Activated B cell treated with CpG ODN at 0.5 μM for 24 hours (primary cell): ENCODE data around the gene RPRD1B. TPM values are rescaled to one million over a fixed set of nuclear protein-coding genes. Genes with fewer than 3 reads are reported as not detected.

ENCODE experiments used
- ATAC-seq: fragments of 200-7000 bp; cut with Tn5 transposase; one replicate; pipeline ENCODE4 v1.10.0; 2021; ENCODE audit warnings: low read depth, mild to moderate bottlenecking, moderate library complexity
- CTCF ChIA-PET: fragments of 350-600 bp; sonication (Branson Sonifier 250); formaldehyde crosslinking; loops from one replicate; lab custom pipeline; 2021; ENCODE audit warnings: antibody characterized with exemption; lab: Charles Lee
- POLR2A ChIA-PET: fragments of 350-600 bp; sonication (Branson Sonifier 250); formaldehyde crosslinking; loops from one replicate; lab custom pipeline; 2021; ENCODE audit warnings: antibody characterized with exemption; lab: Charles Lee
- DNase-seq: peaks from one replicate; pipeline ENCODE4 v3.0.0; 2022
- H3K27ac Mint-ChIP-seq: one replicate; pipeline ENCODE4 v1.8.0; 2020; ENCODE audit warnings: mixed read lengths
- H3K27me3 Mint-ChIP-seq: one replicate; pipeline ENCODE4 v1.8.0; 2021; ENCODE audit warnings: mixed read lengths
- H3K36me3 Mint-ChIP-seq: one replicate; pipeline ENCODE4 v1.8.0; 2021; ENCODE audit warnings: low read depth, mixed read lengths
- H3K4me1 Mint-ChIP-seq: one replicate; pipeline ENCODE4 v1.8.0; 2021; ENCODE audit warnings: mixed read lengths
- H3K4me3 Mint-ChIP-seq: one replicate; pipeline ENCODE4 v1.8.0; 2020; ENCODE audit warnings: mild to moderate bottlenecking, mixed read lengths
- H3K9me3 Mint-ChIP-seq: one replicate; pipeline ENCODE4 v1.8.0; 2020; ENCODE audit warnings: mixed read lengths
- CTCF ChIP-seq: fragments of 200-600 bp; IDR thresholded peaks from one replicate; pipeline ENCODE4 v1.8.0; 2022; ENCODE audit warnings: antibody characterized with exemption, mild to moderate bottlenecking
- intact Hi-C: fragments of 100-400 bp; cut with micrococcal nuclease; formaldehyde crosslinking; loops from one replicate; pipeline ENCODE4 v1.15.1; 2024
- total RNA-seq: library from RNA; stranded (reverse); gene quantifications from 2 replicates; pipeline ENCODE4 v1.2.3, GENCODE V29; 2022

RPRD1B gene
- total RNA-seq, result 38.4 and 40.8 TPM in 2 replicates

- DNase-seq, result peak; percentile 89
- Mint-ChIP-seq H3K27ac (peak within 1 kb of the TSS; percentile 96), H3K27me3 (no peaks in the 10 kb centered on the region), H3K36me3 (peaks cover 51% of the 10 kb centered on the region), H3K4me3 (peak within 1 kb of the TSS; percentile 92), H3K4me1 (peaks cover 67% of the 10 kb centered on the region), H3K9me3 (peaks cover 4% of the 10 kb centered on the region)
- intact Hi-C loops, result loop anchor here (1.0 to 10.0 kb wide), 4 partner anchors 24 to 855 kb away; partner anchors contain the start of gene SNHG17
- peak; percentile 87 for ATAC-seq
- ChIA-PET POLR2A (interaction anchor here (0.5 to 2.6 kb wide), 21 partner anchors 9 to 855 kb away, joined by 3 to 18 read pairs (median 4); partner anchors contain the start of genes MANBAL, MROH8, RALGAPB and RPN2), CTCF (interaction anchor here (1.0 to 1.5 kb wide), 3 partner anchors 24 to 402 kb away, joined by 3 to 5 read pairs (median 3); partner anchors contain the start of gene SNHG17)
- no peak for TF ChIP-seq CTCF
These were observed at the start of gene RPRD1B, which contains the start of gene TTI1 for GRCh38 chr20:38033330-38034107. Gene RPRD1B (plus strand): TSS chr20:38033746. CDS start chr20:38033948, 202 bp downstream. Gene TTI1 (minus strand): TSS chr20:38033456. CDS start chr20:38013816, 19,640 bp downstream.

GRCh38 chr20:37984018-37984785 lies 49.3 kb upstream of the RPRD1B start:
- ATAC-seq, result no peak
- Mint-ChIP-seq H3K27ac (no peak overlapping the region), H3K27me3 (no peaks in the 10 kb centered on the region), H3K36me3 (peaks cover 67% of the 10 kb centered on the region), H3K4me1 (no peaks in the 10 kb centered on the region), H3K4me3 (no peak overlapping the region), H3K9me3 (no peaks in the 10 kb centered on the region)
- TF ChIP-seq CTCF, result no peak
- intact Hi-C loops, result no loop called here
- DNase-seq, result no peak
- ChIA-PET CTCF (interaction anchor here (1.1 to 1.3 kb wide), 2 partner anchors 9 to 237 kb away, joined by 3 read pairs; no protein-coding TSS in a partner anchor), POLR2A (interaction anchor here (0.5 kb wide), 1 partner anchor 26 kb away, joined by 4 read pairs; no protein-coding TSS in a partner anchor)

- Mint-ChIP-seq H3K36me3 (peaks cover 74% of the 10 kb centered on the region), H3K27me3 (no peaks in the 10 kb centered on the region)
These were observed 47.3 kb upstream of the RPRD1B start for GRCh38 chr20:37986044-37986858.

More at GRCh38 chr20:37986044-37986858, 47.3 kb upstream of the RPRD1B start:
- ATAC-seq (no peak), DNase-seq (no peak)
- ChIA-PET POLR2A (no interaction called here), CTCF (no interaction called here)
- no peaks in the 10 kb centered on the region for H3K9me3 Mint-ChIP-seq
- no peak overlapping the region for H3K27ac Mint-ChIP-seq
- no peak overlapping the region for H3K4me3 Mint-ChIP-seq
- intact Hi-C loops, result no loop called here
- TF ChIP-seq CTCF, result no peak
- peaks cover 15% of the 10 kb centered on the region for H3K4me1 Mint-ChIP-seq
